ENCODE data around the gene SLX4IP. TPM values are rescaled to one million over a fixed set of nuclear protein-coding genes. Genes with fewer than 3 reads are reported as not detected.

SLX4IP gene
- total RNA-seq, 1 experiment from 2014 or later, result 7.4 TPM

DNA sequence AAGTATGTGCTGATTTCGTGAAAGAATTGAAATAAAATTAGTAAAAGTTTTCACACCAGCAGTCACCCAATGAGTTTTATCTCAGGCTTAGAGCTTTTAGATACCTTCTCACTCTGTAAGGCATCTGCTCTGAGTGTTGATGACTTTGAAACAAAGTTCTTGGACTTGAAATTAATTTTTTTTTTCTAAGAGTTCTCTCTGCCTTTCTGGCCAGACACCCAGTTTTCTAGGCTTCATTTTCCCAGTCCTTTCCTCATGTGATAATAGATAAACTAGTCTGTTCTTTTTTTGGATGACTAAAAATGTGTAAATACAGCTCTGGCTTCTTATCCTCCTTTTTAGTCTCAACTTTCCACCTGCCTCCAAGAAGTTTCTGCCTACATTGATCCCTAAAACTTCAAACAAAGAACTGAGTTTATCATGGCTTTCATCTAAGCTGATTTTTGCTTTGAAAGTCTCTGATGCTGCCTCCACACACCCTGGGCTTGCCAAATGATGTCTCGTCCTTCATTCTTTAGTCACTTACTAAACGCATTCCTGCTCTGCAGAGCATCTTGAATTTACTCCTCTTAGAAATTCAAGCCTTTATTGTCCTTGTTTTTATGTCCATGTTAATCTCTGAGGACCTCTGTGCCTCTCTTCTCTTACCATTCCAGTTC is 32.7 kb downstream of the SLX4IP start (continued):
- no peak for TF ChIP-seq SMAD3 (CRISPR knock-in tag; IDR thresholded peaks at IDR 0.05; ENCODE audit: borderline replicate concordance)

DNA sequence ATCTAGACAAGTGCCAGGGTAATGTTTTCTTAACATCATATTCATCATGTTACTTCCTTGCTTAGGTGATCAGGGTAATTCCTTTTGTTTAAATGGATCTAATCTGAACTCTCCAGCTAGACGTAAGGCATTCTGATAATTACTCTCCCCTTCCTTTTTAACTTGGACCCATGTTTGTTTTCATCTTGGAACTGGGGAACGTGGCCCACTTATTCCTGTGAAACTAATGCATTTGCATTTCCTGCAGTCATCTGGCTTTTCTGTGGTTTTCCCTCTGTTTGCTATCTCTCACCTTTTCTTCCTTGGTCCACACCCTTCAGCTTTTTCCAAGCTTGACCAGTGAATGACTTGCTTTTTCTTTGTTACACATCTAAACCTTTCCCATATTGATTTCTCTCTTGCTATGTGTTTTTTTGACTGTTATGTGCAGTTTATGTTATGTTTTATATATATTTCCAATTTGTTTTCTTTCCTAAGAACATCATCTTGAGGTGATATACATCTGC is 33.3 kb downstream of the SLX4IP start:
- Mint-ChIP-seq H3K4me1 (peaks cover 83% of the 10 kb centered on the region), H3K36me3 (peaks cover 9% of the 10 kb centered on the region), H3K9me3 (peaks cover 6% of the 10 kb centered on the region), H3K4me3 (peak overlapping the region; percentile 22), H3K27me3 (ENCODE audit: low read depth) (no peaks in the 10 kb centered on the region), H3K27ac (peak overlapping the region; percentile 88)
- ChIA-PET POLR2A (interaction anchor here (1.9 kb wide), 1 partner anchor 34 kb away, joined by 9 read pairs; the partner anchor contains the start of gene MKKS), CTCF (interaction anchor here (0.6 to 2.1 kb wide), 7 partner anchors 10 to 1550 kb away, joined by 3 to 11 read pairs (median 3); no protein-coding TSS in a partner anchor)
- no peak for DNase-seq (ENCODE audit: low spot score)
- TF ChIP-seq ELF4 (CRISPR knock-in tag; IDR thresholded peaks at IDR 0.05; ENCODE audit: low read depth) (no peak), ZNF219 (CRISPR knock-in tag; IDR thresholded peaks at IDR 0.05; ENCODE audit: borderline replicate concordance) (no peak), TEAD4 (CRISPR knock-in tag; IDR thresholded peaks at IDR 0.05) (no peak), CREM (CRISPR knock-in tag; IDR thresholded peaks at IDR 0.05) (no peak), ZNF317 (CRISPR knock-in tag; IDR thresholded peaks at IDR 0.05; ENCODE audit: borderline replicate concordance, low read depth) (no peak)
- no peak for ATAC-seq

DNA sequence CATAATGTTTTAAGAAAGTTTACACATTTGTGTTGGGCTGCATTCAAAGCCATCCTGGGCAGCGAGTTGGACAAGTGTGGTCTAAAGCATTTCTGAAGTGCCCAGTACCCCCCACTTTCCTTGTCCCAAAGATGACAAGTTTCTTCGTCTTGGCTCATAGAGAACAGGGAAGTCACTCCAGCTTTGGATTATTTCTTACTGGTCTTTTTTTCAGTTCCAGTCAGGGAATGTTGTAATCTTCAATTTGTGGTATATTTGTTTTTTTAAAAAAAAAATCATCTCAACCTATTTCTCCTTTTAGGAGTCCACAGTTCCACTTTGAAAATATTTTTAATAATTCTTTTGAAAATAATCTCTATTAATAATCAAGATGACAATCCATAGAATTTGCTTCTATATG is 34.0 kb downstream of the SLX4IP start:
- DNase-seq (ENCODE audit: low spot score) (no peak), ATAC-seq (no peak)
- Mint-ChIP-seq H3K9me3 (no peaks in the 10 kb centered on the region), H3K4me1 (peaks cover 79% of the 10 kb centered on the region), H3K4me3 (no peak overlapping the region), H3K27ac (no peak overlapping the region), H3K36me3 (peaks cover 3% of the 10 kb centered on the region), H3K27me3 (ENCODE audit: low read depth) (no peaks in the 10 kb centered on the region)
- TF ChIP-seq FOXK1 (CRISPR knock-in tag; IDR thresholded peaks at IDR 0.05), result no peak
- no peak for TF ChIP-seq NFYB (CRISPR knock-in tag; conservative IDR thresholded peaks at IDR 0.05; ENCODE audit: low read depth)
- TF ChIP-seq, protein P1, sequence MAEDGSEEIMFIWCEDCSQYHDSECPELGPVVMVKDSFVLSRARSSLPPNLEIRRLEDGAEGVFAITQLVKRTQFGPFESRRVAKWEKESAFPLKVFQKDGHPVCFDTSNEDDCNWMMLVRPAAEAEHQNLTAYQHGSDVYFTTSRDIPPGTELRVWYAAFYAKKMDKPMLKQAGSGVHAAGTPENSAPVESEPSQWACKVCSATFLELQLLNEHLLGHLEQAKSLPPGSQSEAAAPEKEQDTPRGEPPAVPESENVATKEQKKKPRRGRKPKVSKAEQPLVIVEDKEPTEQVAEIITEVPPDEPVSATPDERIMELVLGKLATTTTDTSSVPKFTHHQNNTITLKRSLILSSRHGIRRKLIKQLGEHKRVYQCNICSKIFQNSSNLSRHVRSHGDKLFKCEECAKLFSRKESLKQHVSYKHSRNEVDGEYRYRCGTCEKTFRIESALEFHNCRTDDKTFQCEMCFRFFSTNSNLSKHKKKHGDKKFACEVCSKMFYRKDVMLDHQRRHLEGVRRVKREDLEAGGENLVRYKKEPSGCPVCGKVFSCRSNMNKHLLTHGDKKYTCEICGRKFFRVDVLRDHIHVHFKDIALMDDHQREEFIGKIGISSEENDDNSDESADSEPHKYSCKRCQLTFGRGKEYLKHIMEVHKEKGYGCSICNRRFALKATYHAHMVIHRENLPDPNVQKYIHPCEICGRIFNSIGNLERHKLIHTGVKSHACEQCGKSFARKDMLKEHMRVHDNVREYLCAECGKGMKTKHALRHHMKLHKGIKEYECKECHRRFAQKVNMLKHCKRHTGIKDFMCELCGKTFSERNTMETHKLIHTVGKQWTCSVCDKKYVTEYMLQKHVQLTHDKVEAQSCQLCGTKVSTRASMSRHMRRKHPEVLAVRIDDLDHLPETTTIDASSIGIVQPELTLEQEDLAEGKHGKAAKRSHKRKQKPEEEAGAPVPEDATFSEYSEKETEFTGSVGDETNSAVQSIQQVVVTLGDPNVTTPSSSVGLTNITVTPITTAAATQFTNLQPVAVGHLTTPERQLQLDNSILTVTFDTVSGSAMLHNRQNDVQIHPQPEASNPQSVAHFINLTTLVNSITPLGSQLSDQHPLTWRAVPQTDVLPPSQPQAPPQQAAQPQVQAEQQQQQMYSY (CRISPR knock-in tag; IDR thresholded peaks at IDR 0.05), result no peak
- TF ChIP-seq NFATC4 (CRISPR knock-in tag; IDR thresholded peaks at IDR 0.05), result no peak
- no peak for TF ChIP-seq TCF7 (CRISPR knock-in tag; IDR thresholded peaks at IDR 0.05; ENCODE audit: low read depth)
- TF ChIP-seq KAT7 (CRISPR knock-in tag; IDR thresholded peaks at IDR 0.05; ENCODE audit: borderline replicate concordance), result no peak
- TF ChIP-seq GABPB1 (CRISPR knock-in tag; IDR thresholded peaks at IDR 0.05), result no peak
- no peak for TF ChIP-seq JAZF1 (CRISPR knock-in tag; IDR thresholded peaks at IDR 0.05)
- TF ChIP-seq, protein P2, sequence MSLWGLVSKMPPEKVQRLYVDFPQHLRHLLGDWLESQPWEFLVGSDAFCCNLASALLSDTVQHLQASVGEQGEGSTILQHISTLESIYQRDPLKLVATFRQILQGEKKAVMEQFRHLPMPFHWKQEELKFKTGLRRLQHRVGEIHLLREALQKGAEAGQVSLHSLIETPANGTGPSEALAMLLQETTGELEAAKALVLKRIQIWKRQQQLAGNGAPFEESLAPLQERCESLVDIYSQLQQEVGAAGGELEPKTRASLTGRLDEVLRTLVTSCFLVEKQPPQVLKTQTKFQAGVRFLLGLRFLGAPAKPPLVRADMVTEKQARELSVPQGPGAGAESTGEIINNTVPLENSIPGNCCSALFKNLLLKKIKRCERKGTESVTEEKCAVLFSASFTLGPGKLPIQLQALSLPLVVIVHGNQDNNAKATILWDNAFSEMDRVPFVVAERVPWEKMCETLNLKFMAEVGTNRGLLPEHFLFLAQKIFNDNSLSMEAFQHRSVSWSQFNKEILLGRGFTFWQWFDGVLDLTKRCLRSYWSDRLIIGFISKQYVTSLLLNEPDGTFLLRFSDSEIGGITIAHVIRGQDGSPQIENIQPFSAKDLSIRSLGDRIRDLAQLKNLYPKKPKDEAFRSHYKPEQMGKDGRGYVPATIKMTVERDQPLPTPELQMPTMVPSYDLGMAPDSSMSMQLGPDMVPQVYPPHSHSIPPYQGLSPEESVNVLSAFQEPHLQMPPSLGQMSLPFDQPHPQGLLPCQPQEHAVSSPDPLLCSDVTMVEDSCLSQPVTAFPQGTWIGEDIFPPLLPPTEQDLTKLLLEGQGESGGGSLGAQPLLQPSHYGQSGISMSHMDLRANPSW (CRISPR knock-in tag; conservative IDR thresholded peaks at IDR 0.05; ENCODE audit: low read depth), result no peak
- no peak for TF ChIP-seq CREM (CRISPR knock-in tag; IDR thresholded peaks at IDR 0.05)
- TF ChIP-seq, protein P3, sequence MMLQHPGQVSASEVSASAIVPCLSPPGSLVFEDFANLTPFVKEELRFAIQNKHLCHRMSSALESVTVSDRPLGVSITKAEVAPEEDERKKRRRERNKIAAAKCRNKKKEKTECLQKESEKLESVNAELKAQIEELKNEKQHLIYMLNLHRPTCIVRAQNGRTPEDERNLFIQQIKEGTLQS (CRISPR knock-in tag; conservative IDR thresholded peaks at IDR 0.05), result no peak
- TF ChIP-seq GTF2I (CRISPR knock-in tag; conservative IDR thresholded peaks at IDR 0.05), result no peak
- TF ChIP-seq NR3C1 (CRISPR knock-in tag; conservative IDR thresholded peaks at IDR 0.05; ENCODE audit: low read depth), result no peak
- no peak for TF ChIP-seq ZNF671 (CRISPR knock-in tag; IDR thresholded peaks at IDR 0.05)
- no peak for TF ChIP-seq ZNF396 (CRISPR knock-in tag; IDR thresholded peaks at IDR 0.05; ENCODE audit: borderline replicate concordance)
- ChIA-PET CTCF (interaction anchor here (0.7 to 1.5 kb wide), 5 partner anchors 10 to 83 kb away, joined by 3 to 8 read pairs (median 3); no protein-coding TSS in a partner anchor), POLR2A (no interaction called here)

Measured in WTC11 (cell line).